GM10248 (cell line): ENCODE measurements around the gene LMBRD1.
"Not testable (repeated sequence)": the region's sequence is repeated elsewhere in the genome, so short reads cannot be mapped to it uniquely, and the experiment has no call there.

Experiments used
- CTCF ChIA-PET: fragments of 300-600 bp; sonication (Branson Sonifier 250); formaldehyde crosslinking; extraction: SDS; loops from one replicate; lab custom pipeline; 2021; ENCODE audit warnings: antibody characterized with exemption; lab: Yijun Ruan, JAX
- POLR2A ChIA-PET: fragments of 350-650 bp; sonication (Branson Sonifier 250); formaldehyde crosslinking; extraction: SDS; loops from one replicate; lab custom pipeline; 2020; ENCODE audit warnings: antibody characterized with exemption; lab: Yijun Ruan, JAX
- DNase-seq: peaks from one replicate; pipeline ENCODE4 v3.0.0; 2012; ENCODE audit errors: extremely low spot score
- TF ChIP-seq, protein P1 (sequence below): IDR thresholded peaks from 2 replicates; pipeline ENCODE4 v1.5.1; 2012; ENCODE audit warnings: mild to moderate bottlenecking, low read depth; ENCODE audit errors: extremely low read depth, missing control alignments, control extremely low read depth

Gene LMBRD1

GRCh38 chr6:69802995-69803394 is 6.2 kb upstream of the LMBRD1 start:
- CTCF ChIA-PET = interaction anchor here (1.0 to 7.9 kb wide), 2 partner anchors 11 to 14 kb away, joined by 3 to 79 read pairs; no protein-coding TSS in a partner anchor
- POLR2A ChIA-PET = no interaction called here
- TF ChIP-seq, protein P1, sequence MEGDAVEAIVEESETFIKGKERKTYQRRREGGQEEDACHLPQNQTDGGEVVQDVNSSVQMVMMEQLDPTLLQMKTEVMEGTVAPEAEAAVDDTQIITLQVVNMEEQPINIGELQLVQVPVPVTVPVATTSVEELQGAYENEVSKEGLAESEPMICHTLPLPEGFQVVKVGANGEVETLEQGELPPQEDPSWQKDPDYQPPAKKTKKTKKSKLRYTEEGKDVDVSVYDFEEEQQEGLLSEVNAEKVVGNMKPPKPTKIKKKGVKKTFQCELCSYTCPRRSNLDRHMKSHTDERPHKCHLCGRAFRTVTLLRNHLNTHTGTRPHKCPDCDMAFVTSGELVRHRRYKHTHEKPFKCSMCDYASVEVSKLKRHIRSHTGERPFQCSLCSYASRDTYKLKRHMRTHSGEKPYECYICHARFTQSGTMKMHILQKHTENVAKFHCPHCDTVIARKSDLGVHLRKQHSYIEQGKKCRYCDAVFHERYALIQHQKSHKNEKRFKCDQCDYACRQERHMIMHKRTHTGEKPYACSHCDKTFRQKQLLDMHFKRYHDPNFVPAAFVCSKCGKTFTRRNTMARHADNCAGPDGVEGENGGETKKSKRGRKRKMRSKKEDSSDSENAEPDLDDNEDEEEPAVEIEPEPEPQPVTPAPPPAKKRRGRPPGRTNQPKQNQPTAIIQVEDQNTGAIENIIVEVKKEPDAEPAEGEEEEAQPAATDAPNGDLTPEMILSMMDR = no peak
- DNase-seq = no peak

DNA sequence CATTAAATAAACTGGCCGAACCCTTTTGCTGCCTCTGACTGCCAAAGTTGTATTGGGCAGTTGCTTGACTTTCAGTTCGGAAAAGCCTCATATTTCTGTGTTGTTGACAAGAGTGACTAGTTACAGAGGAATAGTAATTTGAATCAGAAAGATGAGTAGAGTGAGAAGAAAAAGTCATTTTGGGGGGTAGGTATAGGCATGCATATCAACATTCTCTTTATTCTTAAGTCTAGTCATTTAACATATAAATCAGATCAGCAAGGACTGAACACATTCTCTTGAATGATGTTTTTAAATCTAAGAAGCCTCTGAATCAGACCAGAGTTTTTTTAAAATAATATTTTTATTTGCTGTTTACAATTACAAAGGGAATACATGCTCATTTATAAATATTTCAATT is 4.9 kb upstream of the LMBRD1 start:
- TF ChIP-seq, protein P1 = no peak
- CTCF ChIA-PET = interaction anchor here (0.9 to 7.9 kb wide), 2 partner anchors 12 to 65 kb away, joined by 3 to 79 read pairs; no protein-coding TSS in a partner anchor
- POLR2A ChIA-PET = no interaction called here
- DNase-seq = no peak

DNA sequence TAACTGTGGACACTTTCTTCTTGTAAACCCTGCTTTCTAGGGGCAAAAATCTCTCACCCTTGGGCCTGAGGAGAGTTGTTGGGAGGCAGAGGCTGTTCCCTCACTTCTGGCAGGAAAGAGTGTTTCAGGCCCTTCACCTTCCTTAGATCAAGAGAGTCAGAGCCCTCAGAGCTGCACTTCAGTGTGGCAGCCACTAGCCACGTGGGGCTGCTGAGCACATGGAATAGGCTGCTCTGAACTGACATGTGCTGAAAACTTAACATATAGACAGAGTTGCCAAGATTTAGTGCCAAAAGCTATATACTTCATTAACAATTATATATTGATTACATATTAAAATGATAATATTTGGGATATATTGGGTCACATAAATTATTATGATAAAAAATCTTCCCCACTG is 4.4 kb upstream of the LMBRD1 start:
- ChIA-PET POLR2A (no interaction called here), CTCF (interaction anchor here (0.9 to 7.9 kb wide), 2 partner anchors 13 to 66 kb away, joined by 3 to 79 read pairs; no protein-coding TSS in a partner anchor)
- TF ChIP-seq, protein P1 = no peak
- no peak for DNase-seq

DNA sequence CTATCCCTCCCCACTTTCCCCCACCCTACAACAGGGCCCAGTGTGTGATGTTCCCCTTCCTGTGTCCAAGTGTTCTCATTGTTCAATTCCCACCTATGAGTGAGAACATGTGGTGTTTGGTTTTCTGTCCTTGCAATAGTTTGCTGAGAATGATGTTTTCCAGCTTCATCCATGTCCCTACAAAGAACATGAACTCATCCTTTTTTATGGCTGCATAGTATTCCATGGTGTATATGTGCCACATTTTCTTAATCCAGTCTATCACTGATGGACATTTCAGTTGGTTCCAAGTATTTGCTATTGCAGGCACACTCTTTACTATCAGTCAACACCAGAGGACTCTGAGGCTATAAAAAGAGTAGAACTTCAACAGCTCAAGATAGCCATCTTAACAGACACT is 2.0 kb upstream of the LMBRD1 start:
- POLR2A ChIA-PET, DNase-seq: not testable (repeated sequence)
- CTCF ChIA-PET = interaction anchor here (2.5 to 7.9 kb wide), 3 partner anchors 15 to 62 kb away, joined by 8 to 79 read pairs (median 12); no protein-coding TSS in a partner anchor

DNA sequence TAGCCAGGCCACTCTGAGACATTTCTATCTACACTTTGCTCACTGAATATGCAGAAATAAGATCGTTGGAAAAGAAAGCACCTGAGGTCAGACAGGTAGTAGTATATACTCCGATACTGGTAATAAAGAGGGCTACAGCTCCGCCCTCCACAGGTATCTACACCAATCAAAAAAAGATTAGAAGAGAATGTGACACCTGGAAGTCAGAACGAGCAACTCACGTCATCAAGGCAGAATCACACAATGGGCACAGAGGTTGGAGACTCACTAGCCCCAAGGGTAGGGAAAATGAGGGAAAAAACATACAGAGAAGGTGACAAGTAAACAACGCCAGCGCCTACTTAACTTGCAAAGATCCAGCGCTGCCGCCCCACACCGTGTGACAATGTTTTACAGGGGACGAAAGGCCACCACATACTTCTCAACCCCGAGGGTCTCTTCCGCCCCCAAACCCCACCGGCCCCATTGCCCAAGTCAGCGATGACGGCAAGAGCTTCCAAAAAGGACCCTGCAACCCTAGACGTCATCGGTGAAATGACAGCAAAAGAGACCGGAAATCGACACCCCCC is 653 bp downstream of the LMBRD1 start:
- CTCF ChIA-PET = interaction anchor here (0.8 to 7.9 kb wide), 21 partner anchors 8 to 546 kb away, joined by 3 to 79 read pairs (median 4); partner anchors contain the start of gene COL19A1
- TF ChIP-seq, protein P1 = no peak
- POLR2A ChIA-PET = interaction anchor here (0.6 kb wide), 1 partner anchor 95 kb away, joined by 3 read pairs; no protein-coding TSS in a partner anchor
- DNase-seq = peak; percentile 27

GRCh38 chr6:69795469-69796072 is 1.2 kb downstream of the LMBRD1 start:
- TF ChIP-seq, protein P1 = no peak
- ChIA-PET POLR2A (no interaction called here), CTCF (interaction anchor here (0.8 to 7.9 kb wide), 6 partner anchors 8 to 545 kb away, joined by 3 to 79 read pairs (median 4); partner anchors contain the start of gene COL19A1)
- DNase-seq = peak; percentile 45

- ChIA-PET POLR2A (no interaction called here), CTCF (interaction anchor here (0.9 to 3.5 kb wide), 6 partner anchors 9 to 316 kb away, joined by 3 to 15 read pairs (median 4); no protein-coding TSS in a partner anchor)
- no peak for DNase-seq
- TF ChIP-seq, protein P1 = no peak
Observed at GRCh38 chr6:69792292-69792691, 4.5 kb downstream of the LMBRD1 start.
